Transverse colon (tissue), 4 donors: Measurements from ENCODE around the gene CERK. TPM values are rescaled to one million over a fixed set of nuclear protein-coding genes. Genes with fewer than 3 reads are reported as not detected.

Experiments
- DNase-seq: peaks from one replicate; pipeline ENCODE4 v3.0.0-alpha.2; 2019
- H3K27ac ChIP-seq, 4 donors: fragments of 200-600 bp; sonication (generic); 2 replicates each; pipeline ENCODE4 v1.5.1; 2016 to 2018; ENCODE audit warnings: inconsistent platforms in 4 of 4
- H3K27me3 ChIP-seq: fragments of 200-600 bp; sonication (generic); 2 replicates; pipeline ENCODE4 v1.5.1; 2017; ENCODE audit warnings: inconsistent platforms
- H3K36me3 ChIP-seq, 4 donors: fragments of 200-600 bp; sonication (generic); 2 replicates each; pipeline ENCODE4 v1.5.1; 2017 to 2019; ENCODE audit warnings: inconsistent platforms in 4 of 4
- H3K4me1 ChIP-seq, 4 donors: fragments of 200-600 bp; sonication (generic); 2 replicates each; pipeline ENCODE4 v1.5.1; 2017 to 2020; ENCODE audit warnings: inconsistent platforms in 4 of 4
- H3K4me3 ChIP-seq, 4 donors: fragments of 200-600 bp; sonication (generic); 1 replicate in 1 of 4; 2 replicates in 3 of 4; pipeline versions ENCODE4 v1.5.1 to v1.6.1; 2017 to 2019; ENCODE audit warnings: inconsistent platforms in 4 of 4
- H3K9me3 ChIP-seq, 2 donors: fragments of 200-600 bp; sonication (generic); 2 replicates each; pipeline ENCODE4 v1.5.1; 2017 to 2019; ENCODE audit warnings: inconsistent platforms in 2 of 2
- CTCF ChIP-seq, 5 experiments: fragments of 200-600 bp in 3 of 5; fragments of 450-650 bp in 2 of 5; sonication (generic) in 3 of 5; IDR thresholded peaks; 1 replicate in 2 of 5; 2 replicates in 3 of 5; pipeline ENCODE4 v1.5.1; 2016 to 2017; ENCODE audit warnings: antibody characterized with exemption in 5 of 5, inconsistent platforms in 3 of 5, mild to moderate bottlenecking in 2 of 5, moderate library complexity in 1 of 5
- EP300 ChIP-seq: sonication (generic); formaldehyde crosslinking; IDR thresholded peaks from one replicate; pipeline ENCODE4 v1.6.1; 2017; ENCODE audit warnings: antibody characterized with exemption, low read depth
- POLR2A ChIP-seq: fragments of 450-650 bp; IDR thresholded peaks from one replicate; pipeline ENCODE4 v1.6.1; 2016; ENCODE audit warnings: antibody characterized with exemption, mild to moderate bottlenecking, moderate library complexity
- POLR2AphosphoS5 ChIP-seq, 3 donors: sonication (generic); formaldehyde crosslinking; IDR thresholded peaks; one replicate each; pipeline ENCODE4 v1.6.1; 2016; ENCODE audit warnings: antibody characterized with exemption in 3 of 3
- WGBS, 2 donors: methylation state at CpG; one replicate each; pipeline ENCODE4 v1.1.5; 2018; ENCODE audit warnings: low coverage in 1 of 2; 5-methylcytosine and 5-hydroxymethylcytosine counted together
- in situ Hi-C, 4 donors: fragments of 200-750 bp; cut with MboI; loops; one replicate each; pipeline versions ENCODE4 v1.15.0 to v1.15.1; 2017; ENCODE audit warnings: low sequenced_read_pairs in 3 of 4, low pct_ligation_motif_present in 1 of 4, low pct_unique_long_range_greater_than_20kb in 1 of 4
- intact Hi-C: fragments of 100-400 bp; cut with DNase I; formaldehyde crosslinking; loops from one replicate; pipeline ENCODE4 v1.15.1; 2023; ENCODE audit warnings: low total_unique reads
- total RNA-seq, 4 donors: library from RNA; depleted of rRNA; stranded (reverse); fragments of >200 nt; gene quantifications; one replicate each; pipeline ENCODE4 v1.1.0, GENCODE V29; 2016

Gene CERK
- total RNA-seq, 4 donors from 2014 or later = 13.7 to 72.2 (median 63.5) TPM

DNA sequence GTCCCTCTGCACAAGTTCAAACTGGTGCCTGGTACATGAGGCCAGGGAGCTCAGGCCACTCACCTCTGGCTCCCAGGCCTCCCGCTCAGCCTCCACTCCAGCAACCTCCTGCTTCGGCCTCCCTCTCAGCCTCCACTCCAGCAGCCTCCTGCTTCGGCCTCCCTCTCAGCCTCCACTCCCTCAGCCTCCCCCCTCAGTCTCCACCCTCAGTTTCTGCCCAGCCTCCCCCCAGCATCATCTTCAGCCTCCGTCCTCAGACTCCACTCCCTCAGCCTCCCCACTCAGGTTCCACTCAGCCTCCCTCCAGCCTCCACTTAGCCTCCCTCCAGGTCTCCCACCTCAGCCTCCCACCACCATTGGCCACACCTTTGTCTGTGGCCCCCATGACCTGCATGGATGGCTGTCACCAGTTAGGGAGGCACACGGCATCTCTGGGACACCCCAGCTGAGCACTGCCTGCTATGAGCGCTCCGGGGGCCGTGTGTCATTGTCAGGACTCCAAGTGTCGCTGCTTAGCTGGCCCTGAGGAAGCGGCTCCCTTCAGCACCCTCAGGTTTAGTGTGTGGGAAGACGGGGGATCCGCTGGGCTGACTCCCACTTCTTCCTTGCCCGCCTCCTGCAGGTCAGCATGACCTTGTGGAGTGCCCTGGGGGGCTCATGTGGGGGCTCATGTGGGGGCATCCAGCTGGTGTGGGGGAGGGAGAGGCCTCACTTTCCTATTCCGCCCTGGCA is 78.8 kb downstream of the CERK start:
- 98% methylated on average over 14 of the region's 14 CpGs; no CpG with 5 or more reads in 1 of the 2 donors for WGBS, 2 donors
- Histone ChIP-seq H3K27me3 (no peaks in the 10 kb centered on the region), H3K27ac (peak overlapping the region in 3 of 4 donors; percentile 70 to 77 (median 76)), H3K4me1 (peaks cover 14 to 20% (median 19%) of the 10 kb centered on the region in 4 donors), H3K9me3 (no peaks in the 10 kb centered on the region), H3K4me3 (no peak overlapping the region), H3K36me3 (peaks cover 0 to 4% (median 0%) of the 10 kb centered on the region in 4 donors)
- DNase-seq = no peak
- no peak for TF ChIP-seq CTCF (IDR thresholded peaks at IDR 0.05)
- TF ChIP-seq POLR2A = no peak
- TF ChIP-seq EP300 = no peak
- TF ChIP-seq POLR2AphosphoS5 (IDR thresholded peaks at IDR 0.05) = no peak
- in situ Hi-C loops = no loop called here
- intact Hi-C loops = no loop called here

GRCh38 chr22:46657996-46658947 is 79.8 kb downstream of the CERK start:
- Histone ChIP-seq H3K27ac (no peak overlapping the region), H3K4me1 (peaks cover 15 to 27% (median 23%) of the 10 kb centered on the region in 4 donors)

DNA sequence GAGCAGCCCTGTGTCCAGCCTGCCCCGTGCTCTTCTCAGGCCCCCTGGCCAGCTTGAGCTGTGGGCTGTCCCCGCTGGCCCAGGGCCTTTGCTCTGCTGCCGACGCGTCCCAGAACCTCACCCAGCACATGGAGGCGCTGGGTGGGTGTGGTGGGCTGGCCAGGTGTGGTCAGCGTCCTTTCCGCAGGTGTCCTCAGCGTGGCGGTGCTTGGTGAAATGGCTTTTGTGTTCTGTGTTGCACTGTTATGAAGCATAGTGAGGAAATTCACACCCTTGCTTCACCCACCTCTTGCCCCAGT is 80.4 kb downstream of the CERK start:
- Histone ChIP-seq H3K27ac (no peak overlapping the region), H3K36me3 (no peaks in the 10 kb centered on the region), H3K4me3 (no peak overlapping the region), H3K27me3 (no peaks in the 10 kb centered on the region), H3K9me3 (no peaks in the 10 kb centered on the region), H3K4me1 (peaks cover 21 to 33% (median 27%) of the 10 kb centered on the region in 4 donors)
- no peak for DNase-seq
- in situ Hi-C loops (no loop called here), intact Hi-C loops (no loop called here)
- WGBS, 2 donors = 100% methylated on average over 10 of the region's 10 CpGs; no CpG with 5 or more reads in 1 of the 2 donors
- no peak for TF ChIP-seq POLR2AphosphoS5 (IDR thresholded peaks at IDR 0.05)
- no peak for TF ChIP-seq EP300
- TF ChIP-seq CTCF (IDR thresholded peaks at IDR 0.05) = no peak
- TF ChIP-seq POLR2A = no peak

More at GRCh38 chr22:46657996-46658947, 79.8 kb downstream of the CERK start:
- Histone ChIP-seq H3K36me3 (peaks cover 0 to 4% (median 0%) of the 10 kb centered on the region in 4 donors), H3K4me3 (no peak overlapping the region), H3K27me3 (no peaks in the 10 kb centered on the region), H3K9me3 (no peaks in the 10 kb centered on the region)
- TF ChIP-seq POLR2AphosphoS5 (IDR thresholded peaks at IDR 0.05) = no peak
- TF ChIP-seq CTCF (IDR thresholded peaks at IDR 0.05) = no peak
- no peak for TF ChIP-seq POLR2A
- in situ Hi-C loops = no loop called here
- WGBS, 2 donors = 95% methylated on average over 37 of the region's 37 CpGs; no CpG with 5 or more reads in 1 of the 2 donors
- intact Hi-C loops = no loop called here
- no peak for DNase-seq
